ENCODE measurements around the gene RGS19. TPM values are rescaled to one million over a fixed set of nuclear protein-coding genes. Genes with fewer than 3 reads are reported as not detected.

The RGS19 gene
- total RNA-seq, 4 donors from 2014 or later = 4.6 to 38.8 (median 6.7) TPM

GRCh38 chr20:64106981-64107735 lies 27.8 kb upstream of the RGS19 start, which contains the start of gene NPBWR2:
NPBWR2 (minus strand) TSS chr20:64107565; CDS start chr20:64106831, 734 bp downstream.
- intact Hi-C loops (cut with DNase I; ENCODE audit: low total_unique reads) = no loop called here
- no peaks in the 10 kb centered on the region for H3K9me3 ChIP-seq
- H3K4me3 ChIP-seq = no peak within 1 kb of the TSS
- H3K27me3 ChIP-seq = peaks cover 4 to 8% of the 10 kb centered on the region in 2 donors
- no peak for DNase-seq
- peaks cover 0 to 2% of the 10 kb centered on the region in 2 donors for H3K4me1 ChIP-seq
- TF ChIP-seq POLR2A (IDR thresholded peaks at IDR 0.05) (no peak), CTCF (IDR thresholded peaks at IDR 0.05) (no peak)
- H3K27ac ChIP-seq = no peak within 1 kb of the TSS
- H3K36me3 ChIP-seq = no peaks in the 10 kb centered on the region

GRCh38 chr20:64106435-64106961 lies 27.2 kb upstream of the RGS19 start:
- H3K36me3 ChIP-seq = no peaks in the 10 kb centered on the region
- peaks cover 4 to 13% of the 10 kb centered on the region in 2 donors for H3K27me3 ChIP-seq
- intact Hi-C loops (cut with DNase I; ENCODE audit: low total_unique reads) = no loop called here
- H3K27ac ChIP-seq = no peak overlapping the region
- no peaks in the 10 kb centered on the region for H3K9me3 ChIP-seq
- H3K4me1 ChIP-seq = peaks cover 0 to 6% of the 10 kb centered on the region in 2 donors
- DNase-seq = no peak
- H3K4me3 ChIP-seq = no peak overlapping the region
- TF ChIP-seq POLR2A (IDR thresholded peaks at IDR 0.05) = no peak
- no peak for TF ChIP-seq CTCF (IDR thresholded peaks at IDR 0.05)

- no peak for DNase-seq
- no peaks in the 10 kb centered on the region for H3K36me3 ChIP-seq
- no peaks in the 10 kb centered on the region for H3K9me3 ChIP-seq
- no peak overlapping the region for H3K4me3 ChIP-seq
- peaks cover 4 to 15% of the 10 kb centered on the region in 2 donors for H3K27me3 ChIP-seq
- intact Hi-C loops (cut with DNase I; ENCODE audit: low total_unique reads) = no loop called here
- no peak overlapping the region for H3K27ac ChIP-seq
- peaks cover 0 to 6% of the 10 kb centered on the region in 2 donors for H3K4me1 ChIP-seq
- TF ChIP-seq CTCF (IDR thresholded peaks at IDR 0.05) = no peak
- TF ChIP-seq POLR2A (IDR thresholded peaks at IDR 0.05) = no peak
Observed at GRCh38 chr20:64105846-64106434, 26.6 kb upstream of the RGS19 start.

- H3K4me1 ChIP-seq = peaks cover 0 to 6% of the 10 kb centered on the region in 2 donors
- H3K27ac ChIP-seq = no peak overlapping the region
- no peaks in the 10 kb centered on the region for H3K9me3 ChIP-seq
- no peaks in the 10 kb centered on the region for H3K36me3 ChIP-seq
- TF ChIP-seq POLR2A (IDR thresholded peaks at IDR 0.05) = no peak
- no peak for TF ChIP-seq CTCF (IDR thresholded peaks at IDR 0.05)
- peaks cover 4 to 15% of the 10 kb centered on the region in 2 donors for H3K27me3 ChIP-seq
- intact Hi-C loops (cut with DNase I; ENCODE audit: low total_unique reads) = no loop called here
- no peak for DNase-seq
- H3K4me3 ChIP-seq = no peak overlapping the region
Observed at GRCh38 chr20:64104667-64105451, 25.5 kb upstream of the RGS19 start.
